Activated T-helper 1 cell treated with anti-CD3 and anti-CD28 coated beads, Interleukin-2, amount 50 U/mL, for 16 hours (primary cell): ENCODE measurements around the gene MAP3K20.
"Not testable (repeated sequence)": the region's sequence is repeated elsewhere in the genome, so short reads cannot be mapped to it uniquely, and the experiment has no call there.

Experiments used
- DNase-seq, 2 donors: peaks; one replicate each; pipeline ENCODE4 v3.0.0-alpha.2; 2020; ENCODE audit warnings: low read depth in 1 of 2, low spot score in 1 of 2

The MAP3K20 gene

GRCh38 chr2:173305303-173305702 is 229.7 kb downstream of the MAP3K20 start:
- DNase-seq: no peak

- DNase-seq: no peak
These were observed 231.6 kb downstream of the MAP3K20 start for GRCh38 chr2:173307293-173307692.

DNA sequence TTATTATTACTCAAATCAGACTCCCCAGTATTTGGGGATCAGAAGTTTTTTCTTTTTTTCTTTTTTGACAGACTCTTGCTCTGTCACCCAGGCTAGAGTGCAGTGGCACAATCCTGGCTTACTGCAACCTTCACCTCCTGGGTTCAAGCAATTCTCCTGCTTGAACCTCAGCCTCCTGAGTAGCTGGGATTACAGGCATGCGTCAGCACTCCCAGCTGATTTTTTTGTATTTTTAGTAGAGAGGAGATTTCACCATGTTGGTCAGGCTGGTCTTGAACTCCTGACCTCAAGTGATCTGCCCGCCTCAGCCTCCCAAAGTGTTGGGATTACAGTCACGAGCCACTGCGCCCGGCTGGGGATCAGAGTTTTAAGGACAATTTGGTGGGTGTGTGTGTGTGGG is 233.7 kb downstream of the MAP3K20 start:
- not testable (repeated sequence) for DNase-seq

- no peak for DNase-seq
These were observed 236.4 kb downstream of the MAP3K20 start for GRCh38 chr2:173311844-173312606.
